Uterus (tissue), 4 donors: Measurements from ENCODE around the gene STOX1. TPM values are rescaled to one million over a fixed set of nuclear protein-coding genes. Genes with fewer than 3 reads are reported as not detected.

Experiments
- DNase-seq, 2 donors: peaks; one replicate each; pipeline ENCODE4 v3.0.0-alpha.2; 2019 to 2020
- H3K27ac ChIP-seq, 2 donors: fragments of 200-600 bp; sonication (generic); 1 replicate in 1 of 2; 2 replicates in 1 of 2; pipeline ENCODE4 v1.5.1; 2016 to 2018
- H3K27me3 ChIP-seq, 2 donors: fragments of 200-600 bp; sonication (generic); one replicate each; pipeline ENCODE4 v1.5.1; 2018 to 2019; ENCODE audit warnings: control low read depth in 1 of 2
- H3K36me3 ChIP-seq, 2 donors: fragments of 200-600 bp; sonication (generic); one replicate each; pipeline ENCODE4 v1.5.1; 2019; ENCODE audit warnings: control low read depth in 1 of 2
- H3K4me1 ChIP-seq, 2 donors: fragments of 200-600 bp; sonication (generic); one replicate each; pipeline ENCODE4 v1.5.1; 2018 to 2019; ENCODE audit warnings: control low read depth in 1 of 2
- H3K4me3 ChIP-seq, 2 donors: fragments of 200-600 bp; sonication (generic); 1 replicate in 1 of 2; 2 replicates in 1 of 2; pipeline ENCODE4 v1.5.1; 2018 to 2019; ENCODE audit warnings: mild to moderate bottlenecking in 1 of 2
- H3K9me3 ChIP-seq, 2 donors: fragments of 200-600 bp; sonication (generic); one replicate each; pipeline ENCODE4 v1.5.1; 2019; ENCODE audit warnings: control low read depth in 1 of 2
- CTCF ChIP-seq, 4 experiments: fragments of 200-600 bp in 2 of 4; fragments of 450-650 bp in 2 of 4; sonication (generic) in 2 of 4; IDR thresholded peaks; one replicate each; pipeline ENCODE4 v1.5.1; 2016 to 2019; ENCODE audit warnings: antibody characterized with exemption in 4 of 4, mild to moderate bottlenecking in 2 of 4, moderate library complexity in 1 of 4
- POLR2A ChIP-seq, 2 donors: fragments of 450-650 bp; IDR thresholded peaks; one replicate each; pipeline ENCODE4 v1.6.1; 2016; ENCODE audit warnings: antibody characterized with exemption in 2 of 2, mild to moderate bottlenecking in 1 of 2, moderate library complexity in 1 of 2
- intact Hi-C: fragments of 100-400 bp; cut with DNase I; formaldehyde crosslinking; loops from one replicate; pipeline ENCODE4 v1.15.1; 2023; ENCODE audit warnings: low total_unique reads
- total RNA-seq, 4 donors: library from RNA; depleted of rRNA in 3 of 4; stranded (reverse); fragments of >200 nt in 3 of 4; gene quantifications; one replicate each; pipeline versions ENCODE4 v1.1.0 to v1.2.4, GENCODE V29; 2014 to 2023
- donor health status: DM: yes; HTN: yes; CAD: no.

Gene STOX1
- total RNA-seq, 4 donors from 2014 or later, result 0.51 to 7.7 (median 4.2) TPM; not detected in 1

GRCh38 chr10:68848281-68848680 lies 20.9 kb downstream of the STOX1 start:
- no peak for DNase-seq
- Histone ChIP-seq H3K36me3 (no peaks in the 10 kb centered on the region), H3K9me3 (no peaks in the 10 kb centered on the region), H3K27me3 (no peaks in the 10 kb centered on the region), H3K4me3 (no peak overlapping the region), H3K27ac (no peak overlapping the region), H3K4me1 (no peaks in the 10 kb centered on the region)
- intact Hi-C loops, result no loop called here
- TF ChIP-seq POLR2A (IDR thresholded peaks at IDR 0.05) (no peak), CTCF (IDR thresholded peaks at IDR 0.05) (no peak)

GRCh38 chr10:68848806-68849205 lies 21.5 kb downstream of the STOX1 start:
- DNase-seq, result no peak

GRCh38 chr10:68856352-68856751 lies 29.0 kb downstream of the STOX1 start:
- intact Hi-C loops, result no loop called here
- no peak for TF ChIP-seq POLR2A (IDR thresholded peaks at IDR 0.05)
- TF ChIP-seq CTCF (IDR thresholded peaks at IDR 0.05), result no peak
- H3K4me1 ChIP-seq, result no peaks in the 10 kb centered on the region
- H3K36me3 ChIP-seq, result no peaks in the 10 kb centered on the region
- no peak overlapping the region for H3K4me3 ChIP-seq
- H3K27ac ChIP-seq, result no peak overlapping the region
- DNase-seq, result no peak
- no peaks in the 10 kb centered on the region for H3K27me3 ChIP-seq
- H3K9me3 ChIP-seq, result no peaks in the 10 kb centered on the region

More at GRCh38 chr10:68848806-68849205, 21.5 kb downstream of the STOX1 start:
- Histone ChIP-seq H3K27ac (no peak overlapping the region), H3K36me3 (no peaks in the 10 kb centered on the region), H3K9me3 (no peaks in the 10 kb centered on the region), H3K4me1 (no peaks in the 10 kb centered on the region), H3K27me3 (no peaks in the 10 kb centered on the region), H3K4me3 (no peak overlapping the region)
- intact Hi-C loops, result no loop called here
- TF ChIP-seq CTCF (IDR thresholded peaks at IDR 0.05) (no peak), POLR2A (IDR thresholded peaks at IDR 0.05) (no peak)

- intact Hi-C loops, result no loop called here
- H3K27ac ChIP-seq, result no peak overlapping the region
- no peak for DNase-seq
- no peaks in the 10 kb centered on the region for H3K27me3 ChIP-seq
- no peak overlapping the region for H3K4me3 ChIP-seq
- H3K36me3 ChIP-seq, result no peaks in the 10 kb centered on the region
- H3K9me3 ChIP-seq, result no peaks in the 10 kb centered on the region
- H3K4me1 ChIP-seq, result no peaks in the 10 kb centered on the region
- TF ChIP-seq POLR2A (IDR thresholded peaks at IDR 0.05), result no peak
Observed at GRCh38 chr10:68857005-68857404, 29.7 kb downstream of the STOX1 start.

GRCh38 chr10:68861253-68861652 lies 33.9 kb downstream of the STOX1 start:
- intact Hi-C loops, result no loop called here
- no peak for DNase-seq

More at GRCh38 chr10:68861253-68861652, 33.9 kb downstream of the STOX1 start:
- no peaks in the 10 kb centered on the region for H3K9me3 ChIP-seq
- no peaks in the 10 kb centered on the region for H3K4me1 ChIP-seq
- no peak overlapping the region for H3K27ac ChIP-seq
- no peak for TF ChIP-seq POLR2A (IDR thresholded peaks at IDR 0.05)
- no peak for TF ChIP-seq CTCF (IDR thresholded peaks at IDR 0.05)
- no peaks in the 10 kb centered on the region for H3K27me3 ChIP-seq
- no peaks in the 10 kb centered on the region for H3K36me3 ChIP-seq
- no peak overlapping the region for H3K4me3 ChIP-seq
